Vagina (tissue), 2 donors: Measurements from ENCODE around the gene TNNT1. TPM values are rescaled to one million over a fixed set of nuclear protein-coding genes. Genes with fewer than 3 reads are reported as not detected.

Experiments used
- DNase-seq, 2 donors: peaks; one replicate each; pipeline ENCODE4 v3.0.0-alpha.2; 2017; ENCODE audit errors: extremely low spot score in 2 of 2
- H3K27ac ChIP-seq: fragments of 200-600 bp; sonication (generic); one replicate; pipeline ENCODE4 v1.5.1; 2019
- H3K27me3 ChIP-seq: fragments of 200-600 bp; sonication (generic); one replicate; pipeline ENCODE4 v1.5.1; 2019
- H3K36me3 ChIP-seq, 2 donors: fragments of 200-600 bp; sonication (generic); one replicate each; pipeline ENCODE4 v1.5.1; 2017 to 2019
- H3K4me1 ChIP-seq: fragments of 200-600 bp; sonication (generic); one replicate; pipeline ENCODE4 v1.5.1; 2019
- H3K4me3 ChIP-seq, 2 donors: fragments of 200-600 bp; sonication (generic); 1 replicate in 1 of 2; 2 replicates in 1 of 2; pipeline ENCODE4 v1.5.1; 2016 to 2019
- H3K9me3 ChIP-seq: fragments of 200-600 bp; sonication (generic); one replicate; pipeline ENCODE4 v1.5.1; 2019
- CTCF ChIP-seq, 3 experiments: fragments of 450-650 bp in 2 of 3; fragments of 200-600 bp in 1 of 3; sonication (generic) in 1 of 3; IDR thresholded peaks; one replicate each; pipeline ENCODE4 v1.5.1; 2017 to 2019; ENCODE audit warnings: antibody characterized with exemption in 3 of 3, mild to moderate bottlenecking in 2 of 3, moderate library complexity in 2 of 3
- POLR2A ChIP-seq, 2 donors: fragments of 450-650 bp; IDR thresholded peaks; one replicate each; pipeline ENCODE4 v1.6.1; 2017; ENCODE audit warnings: antibody characterized with exemption in 2 of 2, mild to moderate bottlenecking in 2 of 2, moderate library complexity in 2 of 2
- POLR2AphosphoS5 ChIP-seq, 2 donors: sonication (generic); formaldehyde crosslinking; IDR thresholded peaks; one replicate each; pipeline ENCODE4 v1.9.0; 2017; ENCODE audit warnings: antibody characterized with exemption in 2 of 2, mild to moderate bottlenecking in 2 of 2, low read depth in 1 of 2; ENCODE audit not compliant: insufficient read depth in 1 of 2
- intact Hi-C: fragments of 100-400 bp; cut with DNase I; formaldehyde crosslinking; loops from one replicate; pipeline ENCODE4 v1.15.1; 2023
- total RNA-seq: library from RNA; depleted of rRNA; stranded (reverse); fragments of >200 nt; gene quantifications from one replicate; pipeline ENCODE4 v1.2.3, GENCODE V29; 2016

TNNT1 gene
- total RNA-seq, 1 donor from 2014 or later = 9.1 TPM

- Histone ChIP-seq H3K36me3 (no peaks in the 10 kb centered on the region), H3K27ac (no peak overlapping the region), H3K27me3 (no peaks in the 10 kb centered on the region), H3K4me3 (no peak overlapping the region), H3K9me3 (no peaks in the 10 kb centered on the region), H3K4me1 (no peaks in the 10 kb centered on the region)
- no peak for DNase-seq
- no peak for TF ChIP-seq POLR2A (IDR thresholded peaks at IDR 0.05)
- no peak for TF ChIP-seq CTCF (IDR thresholded peaks at IDR 0.05)
- TF ChIP-seq POLR2AphosphoS5 (IDR thresholded peaks at IDR 0.05; ENCODE audit: insufficient read depth in 1 of 2, low read depth in 1 of 2) = no peak
- intact Hi-C loops = no loop called here
These were observed 16.4 kb downstream of the TNNT1 start for GRCh38 chr19:55132453-55133129.

- no peaks in the 10 kb centered on the region for H3K27me3 ChIP-seq
- TF ChIP-seq POLR2AphosphoS5 (IDR thresholded peaks at IDR 0.05; ENCODE audit: insufficient read depth in 1 of 2, low read depth in 1 of 2) (no peak), CTCF (IDR thresholded peaks at IDR 0.05) (no peak), POLR2A (IDR thresholded peaks at IDR 0.05) (no peak)
- H3K9me3 ChIP-seq = no peaks in the 10 kb centered on the region
- no peak overlapping the region for H3K27ac ChIP-seq
- no peak overlapping the region for H3K4me3 ChIP-seq
- DNase-seq = no peak
- H3K36me3 ChIP-seq = no peaks in the 10 kb centered on the region
- H3K4me1 ChIP-seq = no peaks in the 10 kb centered on the region
- intact Hi-C loops = no loop called here
These were observed 17.6 kb downstream of the TNNT1 start for GRCh38 chr19:55131421-55131820.

- Histone ChIP-seq H3K4me1 (peaks cover 40% of the 10 kb centered on the region), H3K4me3 (peak overlapping the region in 1 of 2 donors; percentile 85), H3K36me3 (no peaks in the 10 kb centered on the region), H3K27ac (no peak overlapping the region), H3K27me3 (no peaks in the 10 kb centered on the region), H3K9me3 (no peaks in the 10 kb centered on the region)
- DNase-seq = no peak
- intact Hi-C loops = loop anchor here (10.0 kb wide), 1 partner anchor 546 kb away; no protein-coding TSS in a partner anchor
- TF ChIP-seq CTCF (IDR thresholded peaks at IDR 0.05) (no peak), POLR2AphosphoS5 (IDR thresholded peaks at IDR 0.05; ENCODE audit: insufficient read depth in 1 of 2, low read depth in 1 of 2) (no peak), POLR2A (IDR thresholded peaks at IDR 0.05) (no peak)
These were observed 30.0 kb downstream of the TNNT1 start for GRCh38 chr19:55119053-55119452.

DNA sequence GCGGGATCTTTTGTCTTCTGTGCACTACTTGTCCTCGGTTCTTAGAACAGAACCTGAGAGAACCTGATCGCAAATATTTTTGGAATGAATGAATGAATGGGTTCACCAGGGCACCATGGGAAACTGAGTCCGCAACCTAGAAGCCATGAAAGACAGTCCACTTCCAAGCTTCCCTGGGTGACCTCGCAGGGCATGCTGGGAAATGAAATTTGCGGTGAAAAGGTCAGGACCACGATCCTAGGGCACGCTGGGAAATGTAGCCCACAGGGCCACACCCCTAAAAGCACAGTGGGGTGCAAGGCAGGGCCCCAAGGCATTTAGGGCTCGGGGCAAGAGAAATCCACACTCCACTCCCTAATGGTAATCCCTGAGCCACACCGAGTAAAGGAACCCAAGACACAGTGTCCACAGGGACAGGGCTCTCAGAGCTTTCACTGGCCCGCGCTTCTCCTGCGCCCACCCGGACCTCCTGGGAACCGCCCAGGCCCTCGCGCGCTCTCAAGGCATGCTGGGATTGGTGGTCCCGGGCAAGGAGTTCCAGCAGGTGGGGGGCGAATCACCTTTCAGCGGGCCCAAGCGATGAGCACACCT lies 30.5 kb downstream of the TNNT1 start:
- Histone ChIP-seq H3K4me3 (peak overlapping the region; percentile 85 to 94), H3K27me3 (no peaks in the 10 kb centered on the region), H3K27ac (peak overlapping the region; percentile 73), H3K9me3 (no peaks in the 10 kb centered on the region), H3K4me1 (peaks cover 46% of the 10 kb centered on the region), H3K36me3 (no peaks in the 10 kb centered on the region)
- intact Hi-C loops = loop anchor here (10.0 kb wide), 1 partner anchor 546 kb away; no protein-coding TSS in a partner anchor
- DNase-seq = no peak
- TF ChIP-seq POLR2AphosphoS5 (IDR thresholded peaks at IDR 0.05; ENCODE audit: insufficient read depth in 1 of 2, low read depth in 1 of 2) (no peak), CTCF (IDR thresholded peaks at IDR 0.05) (no peak), POLR2A (IDR thresholded peaks at IDR 0.05) (no peak)
